ENCODE data around the gene KIF5C.
A peak's percentile ranks its signal among the peaks of the same experiment; 100 is the strongest.

The KIF5C gene

GRCh38 chr2:148926981-148927401, 52.0 kb downstream of the KIF5C start:
- DNase-seq, result no peak

- no peak for DNase-seq
Measured at GRCh38 chr2:148928395-148928794, 53.4 kb downstream of the KIF5C start.

- no peak for DNase-seq
Measured at GRCh38 chr2:148930046-148930775, 55.2 kb downstream of the KIF5C start.

- DNase-seq, result no peak
Measured at GRCh38 chr2:148932536-148932935, 57.5 kb downstream of the KIF5C start.

- no peak for DNase-seq
Measured at GRCh38 chr2:148933456-148933855, 58.4 kb downstream of the KIF5C start.

GRCh38 chr2:148935791-148936190, 60.8 kb downstream of the KIF5C start:
- peak; percentile 20 for DNase-seq

GRCh38 chr2:148936857-148937450, 61.9 kb downstream of the KIF5C start:
- no peak for DNase-seq

GRCh38 chr2:148939271-148939670, 64.2 kb downstream of the KIF5C start:
- DNase-seq, result no peak

GRCh38 chr2:148943097-148943496, 68.1 kb downstream of the KIF5C start:
- DNase-seq, result no peak

GRCh38 chr2:148944536-148944935, 69.5 kb downstream of the KIF5C start:
- no peak for DNase-seq

- DNase-seq, result no peak
Measured at GRCh38 chr2:148947299-148947698, 72.3 kb downstream of the KIF5C start.

- no peak for DNase-seq
Measured at GRCh38 chr2:148948868-148949267, 73.8 kb downstream of the KIF5C start.

- DNase-seq, result no peak
Measured at GRCh38 chr2:148949348-148949747, 74.3 kb downstream of the KIF5C start.

- no peak for DNase-seq
Measured at GRCh38 chr2:148952621-148953020, 77.6 kb downstream of the KIF5C start.

- no peak for DNase-seq
Measured at GRCh38 chr2:148953426-148953825, 78.4 kb downstream of the KIF5C start.

- no peak for DNase-seq
Measured at GRCh38 chr2:148954536-148954935, 79.5 kb downstream of the KIF5C start.

GRCh38 chr2:148955798-148956197, 80.8 kb downstream of the KIF5C start:
- DNase-seq, result no peak

GRCh38 chr2:148957023-148957422, 82.0 kb downstream of the KIF5C start:
- no peak for DNase-seq

- DNase-seq, result no peak
Measured at GRCh38 chr2:148959745-148960144, 84.7 kb downstream of the KIF5C start.

- DNase-seq, result no peak
Measured at GRCh38 chr2:148960483-148960882, 85.5 kb downstream of the KIF5C start.

- DNase-seq, result no peak
Measured at GRCh38 chr2:148963461-148963860, 88.4 kb downstream of the KIF5C start.

- DNase-seq, result no peak
Measured at GRCh38 chr2:148965623-148966437, 90.8 kb downstream of the KIF5C start.

- DNase-seq, result no peak
Measured at GRCh38 chr2:148966438-148966758, 91.4 kb downstream of the KIF5C start.

GRCh38 chr2:148967056-148967455, 92.0 kb downstream of the KIF5C start:
- DNase-seq, result no peak
